GM18951 (cell line): ENCODE measurements around the gene SMYD5.
A peak's percentile ranks its signal among the peaks of the same experiment; 100 is the strongest.
"Not testable (repeated sequence)": the region's sequence is repeated elsewhere in the genome, so short reads cannot be mapped to it uniquely, and the experiment has no call there.

ENCODE experiments used
- POLR2A ChIP-seq: IDR thresholded peaks from 4 replicates; pipeline ENCODE4 v1.6.1; 2011; ENCODE audit warnings: mild to moderate bottlenecking; ENCODE audit not compliant: insufficient read length, insufficient read depth; ENCODE audit errors: extremely low read depth
- in situ Hi-C: fragments of 300-500 bp; cut with MboI; formaldehyde crosslinking; loops from one replicate; pipeline ENCODE4 v1.12.0; 2022; ENCODE audit warnings: low sequenced_read_pairs, mixed read lengths, inconsistent platforms; ENCODE audit not compliant: unreplicated experiment

SMYD5 gene

DNA sequence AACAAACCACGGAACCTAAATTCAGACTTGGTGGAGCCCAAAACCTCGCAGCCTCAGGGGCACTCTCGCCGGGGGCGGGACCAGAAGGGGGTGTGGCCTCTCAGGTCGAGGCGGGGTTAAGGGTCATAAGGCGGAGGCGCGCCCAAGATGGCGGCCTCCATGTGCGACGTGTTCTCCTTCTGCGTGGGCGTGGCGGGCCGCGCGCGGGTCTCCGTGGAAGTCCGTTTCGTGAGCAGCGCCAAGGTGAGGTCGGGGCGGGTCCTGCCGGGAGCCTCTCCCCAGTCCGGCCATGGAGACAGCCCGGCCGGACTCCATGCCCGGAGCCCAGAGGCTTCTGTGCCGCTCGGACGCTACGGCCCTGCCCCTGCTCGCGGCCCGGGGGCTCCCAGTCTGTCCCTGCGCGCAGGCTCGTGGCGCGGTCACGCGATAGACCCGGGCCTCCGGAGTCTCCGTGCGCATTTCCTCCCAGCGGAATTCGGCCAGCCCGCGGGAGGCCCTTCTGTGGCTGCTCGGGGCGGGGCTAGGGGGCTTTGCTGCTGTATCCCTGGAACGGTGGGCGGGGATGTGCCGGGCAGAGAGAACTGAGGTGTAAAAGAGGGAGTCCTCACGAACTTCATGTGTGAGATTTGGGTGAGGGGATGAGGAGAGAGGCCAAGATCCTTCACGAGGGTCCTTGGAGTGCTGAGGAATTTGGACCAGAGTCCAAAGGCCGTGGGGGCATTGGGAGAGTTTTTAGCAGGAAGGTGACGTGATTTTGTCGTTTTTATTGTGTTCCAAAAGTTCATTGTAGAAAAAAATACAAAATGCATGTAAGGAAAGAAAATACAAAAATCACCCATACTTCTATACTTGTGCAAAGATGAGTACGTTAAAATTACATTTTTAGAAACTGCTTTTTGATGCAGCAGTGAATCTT, at the start of gene SMYD5:
Gene SMYD5, plus strand, starts transcription at position 126 of the 916 bp plus-strand sequence. Its CDS starts 22 bp downstream, at position 148.
- TF ChIP-seq POLR2A: peak; percentile 76
- in situ Hi-C loops: no loop called here

DNA sequence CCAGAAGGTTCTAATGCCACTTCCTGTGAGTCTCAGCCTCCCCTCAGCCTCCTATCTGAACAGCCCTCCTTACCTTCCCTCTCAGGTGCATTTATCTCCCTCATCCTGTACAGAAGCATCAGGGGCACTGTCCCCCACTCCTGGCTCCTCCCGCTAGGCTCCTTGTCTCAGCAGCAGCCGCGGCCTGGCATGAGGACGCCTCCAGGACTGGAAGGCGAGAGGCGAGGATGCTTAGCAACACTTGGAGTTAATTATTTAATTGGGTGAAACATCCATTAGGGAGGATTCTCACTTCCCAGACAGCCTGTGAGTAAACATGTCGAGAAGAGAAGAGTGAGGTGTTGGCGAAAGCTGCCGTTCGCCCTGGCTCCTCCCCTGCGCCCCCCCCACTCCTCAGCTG, 48.1 kb upstream of the SMYD5 start:
- in situ Hi-C loops: not testable (repeated sequence)

DNA sequence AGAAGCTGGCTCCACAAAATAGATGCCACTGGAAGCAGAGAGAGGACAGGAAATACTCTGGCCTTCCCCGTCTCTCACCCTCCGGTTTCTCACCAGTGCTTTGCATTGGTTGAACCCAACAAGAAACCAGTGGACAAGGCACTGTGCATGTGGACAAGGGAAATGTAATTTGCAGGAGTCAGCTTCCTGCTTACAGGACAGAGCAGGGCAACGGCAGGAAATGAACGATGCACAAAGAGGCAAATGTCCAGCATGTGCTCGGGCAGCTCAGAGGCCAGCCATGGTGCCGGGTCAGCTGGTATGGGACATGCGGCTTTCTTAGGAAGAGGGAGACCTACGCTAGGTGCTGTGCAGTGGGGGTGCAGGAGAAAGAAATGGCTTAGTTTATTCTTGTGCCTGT, 47.2 kb upstream of the SMYD5 start:
- in situ Hi-C loops: not testable (repeated sequence)

DNA sequence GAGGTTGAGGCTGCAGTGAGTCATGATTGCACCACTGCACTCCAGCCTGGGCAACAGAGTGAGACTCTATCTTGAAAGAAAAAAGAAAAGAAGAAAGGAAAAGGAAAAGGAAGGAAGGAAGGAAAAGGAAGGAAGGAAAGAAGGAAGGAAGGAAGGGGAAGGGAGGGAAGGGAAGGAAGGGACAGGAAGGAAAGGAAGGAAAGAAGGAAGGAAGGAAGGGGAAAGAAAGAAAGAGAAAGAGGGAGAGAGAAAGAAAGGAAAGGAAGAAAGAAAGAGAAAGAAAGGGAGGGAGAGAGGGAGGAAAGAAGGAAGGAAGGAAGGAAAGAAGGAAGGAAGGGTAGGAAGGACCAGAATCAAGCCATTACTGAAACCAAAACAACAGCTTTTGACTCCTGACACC, 45.7 kb upstream of the SMYD5 start:
- in situ Hi-C loops: not testable (repeated sequence)

DNA sequence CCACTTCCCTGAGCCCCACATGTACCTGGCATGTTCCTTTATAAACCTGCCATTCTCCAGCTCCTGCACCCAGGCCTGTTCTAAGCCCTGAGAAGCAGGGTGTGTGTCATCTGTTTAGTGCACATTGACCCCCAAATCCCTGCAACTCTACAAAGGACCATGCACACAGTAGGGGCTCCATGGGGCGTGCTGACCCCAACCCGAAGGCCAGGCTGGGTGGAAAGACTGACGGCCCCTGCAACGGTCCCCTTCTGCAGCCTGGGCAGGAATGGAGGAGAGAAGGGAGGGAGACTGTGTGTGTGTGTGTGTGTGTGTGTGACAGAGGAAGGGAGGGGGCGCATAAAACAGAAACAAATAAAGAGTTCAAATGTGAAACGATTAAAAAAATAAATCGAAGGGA, 43.7 kb upstream of the SMYD5 start:
- in situ Hi-C loops: loop anchor here (10.0 kb wide), 1 partner anchor 186 kb away; no protein-coding TSS in a partner anchor

- TF ChIP-seq POLR2A: no peak
- in situ Hi-C loops: loop anchor here (10.0 kb wide), 1 partner anchor 188 kb away; no protein-coding TSS in a partner anchor
Measured at GRCh38 chr2:73172963-73173362, 41.1 kb upstream of the SMYD5 start.

DNA sequence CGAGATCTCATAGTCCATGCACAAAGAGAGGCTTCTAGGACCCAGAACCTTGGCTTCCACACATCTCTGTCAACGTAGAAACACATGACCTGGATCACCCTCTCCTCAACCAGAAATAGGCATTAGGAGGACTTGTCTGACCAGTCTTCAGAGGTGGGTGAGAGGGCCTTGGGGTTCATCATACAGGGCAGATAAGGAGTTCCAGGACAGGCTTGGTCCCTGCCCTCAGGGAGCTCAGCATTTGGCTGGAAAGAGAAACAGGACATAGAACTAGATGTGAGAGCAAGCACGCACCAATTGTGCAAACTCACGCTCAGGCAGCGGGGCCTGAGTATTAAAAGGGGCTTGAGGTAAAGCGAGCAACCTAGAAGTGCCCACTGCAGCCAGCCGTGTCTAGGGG, 40.3 kb upstream of the SMYD5 start:
- TF ChIP-seq POLR2A: no peak
- in situ Hi-C loops: loop anchor here (10.0 kb wide), 1 partner anchor 189 kb away; no protein-coding TSS in a partner anchor

- TF ChIP-seq POLR2A: no peak
- in situ Hi-C loops: loop anchor here (10.0 kb wide), 1 partner anchor 189 kb away; no protein-coding TSS in a partner anchor
Measured at GRCh38 chr2:73174244-73174643, 39.8 kb upstream of the SMYD5 start.

DNA sequence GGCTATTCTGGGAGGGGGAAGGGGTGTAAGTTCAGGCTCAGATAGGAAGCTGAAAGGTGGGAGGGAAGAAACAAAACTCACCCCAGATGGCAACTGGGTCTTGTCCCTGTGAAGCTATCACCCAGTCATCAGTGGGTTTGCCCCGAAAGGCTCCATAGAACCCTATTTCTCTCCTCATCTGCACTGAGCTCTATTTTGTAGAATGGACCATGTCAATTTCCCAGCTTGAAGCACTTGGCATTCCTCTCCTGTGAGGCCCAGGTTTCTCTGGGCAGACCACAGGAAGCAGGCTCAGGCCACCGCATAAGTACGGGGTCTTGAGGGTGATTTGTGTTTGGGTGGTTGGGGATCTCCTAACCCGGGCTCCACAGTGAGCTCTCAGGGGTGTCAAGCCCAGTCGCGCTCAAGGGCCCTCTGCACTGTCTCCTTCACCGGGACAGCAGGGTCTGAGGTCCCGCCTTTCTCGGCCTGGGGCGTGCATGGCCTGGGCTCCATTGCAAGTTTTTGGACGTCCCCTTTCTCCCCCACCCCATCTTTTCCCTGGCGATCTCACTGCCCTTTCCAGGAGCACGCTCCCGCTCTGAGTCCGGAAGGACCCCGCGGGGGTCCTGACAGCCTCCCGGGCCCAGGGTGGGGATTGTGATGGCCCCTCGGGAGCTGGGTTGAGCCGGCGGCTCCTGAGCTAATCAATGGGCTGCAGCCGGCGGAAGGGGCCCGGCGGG, 38.9 kb upstream of the SMYD5 start:
- TF ChIP-seq POLR2A: no peak
- in situ Hi-C loops: loop anchor here (10.0 kb wide), 1 partner anchor 190 kb away; no protein-coding TSS in a partner anchor

GRCh38 chr2:73175663-73176204, 38.3 kb upstream of the SMYD5 start:
- TF ChIP-seq POLR2A: no peak
- in situ Hi-C loops: loop anchor here (10.0 kb wide), 1 partner anchor 191 kb away; no protein-coding TSS in a partner anchor

- TF ChIP-seq POLR2A: no peak
- in situ Hi-C loops: loop anchor here (10.0 kb wide), 1 partner anchor 192 kb away; no protein-coding TSS in a partner anchor
Measured at GRCh38 chr2:73176205-73176880, 37.7 kb upstream of the SMYD5 start.

DNA sequence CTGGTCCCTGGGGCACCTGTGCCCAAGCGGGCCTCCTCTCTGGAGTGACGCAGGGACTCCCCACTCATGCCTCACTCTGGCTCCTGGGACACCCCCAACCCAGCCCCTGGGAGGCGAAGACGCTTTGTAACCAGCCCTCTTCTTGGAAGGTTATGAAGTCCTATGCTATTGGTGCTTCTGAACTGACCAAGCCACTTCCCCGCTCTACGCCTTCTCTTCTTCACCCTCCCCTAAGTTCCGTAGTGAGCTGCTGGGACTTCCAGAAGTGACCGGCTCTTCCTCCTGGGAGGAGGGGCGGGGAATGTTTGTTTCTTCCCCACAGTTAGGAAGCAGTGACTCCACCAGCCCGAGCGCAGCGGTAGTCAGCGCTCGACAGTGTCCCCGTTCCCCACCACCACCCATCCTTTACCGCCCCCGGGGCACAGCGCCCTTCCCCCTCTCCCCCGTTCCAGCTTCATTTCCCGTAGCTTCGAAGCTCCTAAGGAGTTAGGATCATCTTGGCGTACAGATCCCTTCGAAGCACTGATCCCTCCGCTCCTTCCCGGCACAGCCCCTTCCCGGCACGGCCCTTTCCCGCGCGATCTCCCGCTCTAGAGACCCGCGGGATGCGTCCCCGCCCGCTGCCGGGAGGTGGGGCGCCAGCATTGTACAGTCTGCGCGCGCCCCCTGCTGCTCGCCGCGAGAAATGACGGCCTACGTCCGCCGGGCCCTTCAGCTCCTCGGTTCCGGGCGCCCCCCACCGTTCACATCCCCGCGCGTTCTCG, 37.0 kb upstream of the SMYD5 start:
- no peak for TF ChIP-seq POLR2A
- in situ Hi-C loops: loop anchor here (10.0 kb wide), 1 partner anchor 192 kb away; no protein-coding TSS in a partner anchor
